ENCODE measurements around the gene ZNF593OS. TPM values are rescaled to one million over a fixed set of nuclear protein-coding genes. Genes with fewer than 3 reads are reported as not detected.

ZNF593OS gene
- total and polyA plus RNA-seq, 2 donors (not counting 1 experiment from before 2014, with no cell fraction given), result 0.09 TPM; not detected in 1

GRCh38 chr1:26127235-26128163, 44.1 kb downstream of the ZNF593OS start:
- no peak for DNase-seq
- H3K4me3 Mint-ChIP-seq, result no peak overlapping the region
- intact Hi-C loops (cut with micrococcal nuclease), result no loop called here
- peaks cover 0 to 8% of the 10 kb centered on the region in 2 experiments for H3K36me3 ChIP-seq (replicated peaks in 1 of 2; ENCODE audit: control extremely low read depth in 1 of 2, control insufficient read depth in 1 of 2, extremely low read depth in 1 of 2, insufficient read depth in 2 of 2, low read length in 1 of 2)
- peak overlapping the region; percentile 29 for H3K4me2 ChIP-seq (replicated peaks; ENCODE audit: low read depth, low read length, poor library complexity, severe bottlenecking)
- peaks cover 18 to 21% of the 10 kb centered on the region in 2 donors for H3K4me1 ChIP-seq (ENCODE audit: control insufficient read depth in 2 of 2, insufficient read depth in 2 of 2, low read length in 2 of 2)
- no peak for TF ChIP-seq CTCF (IDR thresholded peaks at IDR 0.05)
- TF ChIP-seq EZH2 (IDR thresholded peaks at IDR 0.05; ENCODE audit: borderline replicate concordance, insufficient read depth, low read depth, low read length, poor library complexity, severe bottlenecking), result no peak
- no peak overlapping the region for H2AFZ ChIP-seq (ENCODE audit: insufficient read depth, low read depth, low read length, poor library complexity, severe bottlenecking)
- peaks cover 21% of the 10 kb centered on the region for H3K4me1 Mint-ChIP-seq
- no peak overlapping the region for H3K27ac ChIP-seq (ENCODE audit: low read length in 2 of 2)
- ATAC-seq (ENCODE audit: low read depth), result no peak
- H3K9me3 ChIP-seq (ENCODE audit: control extremely low read depth in 1 of 3, control insufficient read depth in 2 of 3, insufficient read depth in 1 of 3, low read length in 2 of 3), result no peaks in the 10 kb centered on the region
- H3K9me3 Mint-ChIP-seq (ENCODE audit: insufficient read depth), result no peaks in the 10 kb centered on the region
- 44% methylated on average over 8 of the region's 13 CpGs for WGBS (ENCODE audit: insufficient coverage)
- H4K20me1 ChIP-seq (ENCODE audit: control insufficient read depth, insufficient read depth, low read length, poor library complexity, severe bottlenecking), result no peaks in the 10 kb centered on the region
- CTCF ChIA-PET, result interaction anchor here (1.0 to 2.4 kb wide), 6 partner anchors 11 to 36 kb away, joined by 3 to 17 read pairs (median 4); no protein-coding TSS in a partner anchor
- no peaks in the 10 kb centered on the region for H3K79me2 ChIP-seq (ENCODE audit: control insufficient read depth, insufficient read depth, low read length)
- peaks cover 0 to 11% (median 3%) of the 10 kb centered on the region in 4 experiments for H3K27me3 ChIP-seq (replicated peaks in 1 of 4; ENCODE audit: control extremely low read depth in 1 of 4, control insufficient read depth in 3 of 4, insufficient read depth in 4 of 4, low read length in 3 of 4)
- H3K27ac Mint-ChIP-seq, result no peak overlapping the region
- POLR2A ChIA-PET, result interaction anchor here (1.1 kb wide), 1 partner anchor 14 kb away, joined by 3 read pairs; no protein-coding TSS in a partner anchor
- no peak overlapping the region for H3K9ac ChIP-seq (ENCODE audit: low read length)
- H3K4me3 ChIP-seq (ENCODE audit: control extremely low read depth in 1 of 5, extremely low read depth in 1 of 5, insufficient read depth in 1 of 5, low read depth in 2 of 5, low read length in 4 of 5), result no peak overlapping the region
- H3K27me3 Mint-ChIP-seq, result peaks cover 9% of the 10 kb centered on the region
